ENCODE data around the gene HPCAL1.

GRCh38 chr2:10360850-10361588, 58.3 kb downstream of the HPCAL1 start:
- TF ChIP-seq CTCF (IDR thresholded peaks at IDR 0.05), result no peak
- no peak for TF ChIP-seq POLR2A (IDR thresholded peaks at IDR 0.05)
